GM18858 (cell line): ENCODE results near the gene SLC46A3.
"Not testable (repeated sequence)": the region's sequence is repeated elsewhere in the genome, so short reads cannot be mapped to it uniquely, and the experiment has no call there.

Source experiments
- ATAC-seq: cut with Tn5 transposase; IDR thresholded peaks from one replicate; pipeline ENCODE4 v1.9.1; 2021; ENCODE audit not compliant: unreplicated experiment

SLC46A3 gene

GRCh38 chr13:28718543-28719226 is at the start of gene SLC46A3:
Gene SLC46A3, minus strand, starts transcription at chr13:28718970. Its CDS starts 972 bp downstream, at chr13:28717998.
- ATAC-seq = peak; percentile 98

- no peak for ATAC-seq
These were observed 45.1 kb upstream of the SLC46A3 start for GRCh38 chr13:28763887-28764286.

GRCh38 chr13:28761586-28761985 is 42.8 kb upstream of the SLC46A3 start:
- no peak for ATAC-seq

GRCh38 chr13:28755546-28755870 is 36.7 kb upstream of the SLC46A3 start:
- no peak for ATAC-seq

- no peak for ATAC-seq
These were observed 36.2 kb upstream of the SLC46A3 start for GRCh38 chr13:28754698-28755545.

- ATAC-seq = no peak
These were observed 35.2 kb upstream of the SLC46A3 start for GRCh38 chr13:28753946-28754345.

- ATAC-seq = no peak
These were observed 34.6 kb upstream of the SLC46A3 start for GRCh38 chr13:28753208-28753892.

- no peak for ATAC-seq
These were observed 32.6 kb upstream of the SLC46A3 start for GRCh38 chr13:28751175-28751960.

- ATAC-seq = no peak
These were observed 31.6 kb upstream of the SLC46A3 start for GRCh38 chr13:28750187-28751045.

GRCh38 chr13:28747851-28748250 is 29.1 kb upstream of the SLC46A3 start:
- ATAC-seq = no peak

GRCh38 chr13:28746287-28746612 is 27.5 kb upstream of the SLC46A3 start:
- ATAC-seq = no peak

GRCh38 chr13:28744656-28745055 is 25.9 kb upstream of the SLC46A3 start:
- no peak for ATAC-seq

GRCh38 chr13:28744091-28744536 is 25.3 kb upstream of the SLC46A3 start:
- ATAC-seq = no peak

GRCh38 chr13:28743499-28744083 is 24.8 kb upstream of the SLC46A3 start:
- ATAC-seq = no peak

GRCh38 chr13:28743020-28743419 is 24.2 kb upstream of the SLC46A3 start:
- no peak for ATAC-seq

- not testable (repeated sequence) for ATAC-seq
These were observed 23.7 kb upstream of the SLC46A3 start for GRCh38 chr13:28742445-28742844.

- no peak for ATAC-seq
These were observed 22.3 kb upstream of the SLC46A3 start for GRCh38 chr13:28741084-28741491.

GRCh38 chr13:28739376-28739775 is 20.6 kb upstream of the SLC46A3 start:
- ATAC-seq = no peak

GRCh38 chr13:28735481-28736029 is 16.8 kb upstream of the SLC46A3 start:
- ATAC-seq = no peak
